Type B pancreatic cell (in vitro differentiated cells): ENCODE data around the gene RAB3C. TPM values are rescaled to one million over a fixed set of nuclear protein-coding genes. Genes with fewer than 3 reads are reported as not detected.
"Not testable (repeated sequence)": the region's sequence is repeated elsewhere in the genome, so short reads cannot be mapped to it uniquely, and the experiment has no call there.

Experiments used
- DNase-seq: peaks from one replicate; pipeline ENCODE4 v3.0.0; 2021; ENCODE audit warnings: mixed read lengths; ENCODE audit not compliant: unreplicated experiment; ENCODE audit errors: extremely low spot score
- H3K27ac Mint-ChIP-seq: 2 replicates; pipeline ENCODE4 v1.8.0; 2021; ENCODE audit warnings: mild to moderate bottlenecking, mixed read lengths
- H3K27me3 Mint-ChIP-seq: 2 replicates; pipeline ENCODE4 v1.8.0; 2021; ENCODE audit warnings: mixed read lengths
- H3K36me3 Mint-ChIP-seq: 2 replicates; pipeline ENCODE4 v1.8.0; 2021; ENCODE audit warnings: mixed read lengths
- H3K4me1 Mint-ChIP-seq: one replicate; pipeline ENCODE4 v1.8.0; 2021; ENCODE audit warnings: mixed read lengths; ENCODE audit not compliant: unreplicated experiment
- H3K4me3 Mint-ChIP-seq: 2 replicates; pipeline ENCODE4 v1.8.0; 2021; ENCODE audit warnings: mild to moderate bottlenecking, mixed read lengths
- H3K9me3 Mint-ChIP-seq: 2 replicates; pipeline ENCODE4 v1.8.0; 2021; ENCODE audit warnings: mixed read lengths
- CTCF ChIP-seq: fragments of 200-600 bp; sonication (generic); conservative IDR thresholded peaks from 2 replicates; pipeline ENCODE4 v1.5.0; 2021; ENCODE audit warnings: antibody characterized with exemption, mild to moderate bottlenecking
- total RNA-seq: library from RNA; stranded (reverse); gene quantifications from 2 replicates; pipeline ENCODE4 v1.2.1, GENCODE V29; 2021; ENCODE audit warnings: low replicate concordance

The RAB3C gene
- total RNA-seq, 1 donor from 2014 or later, result 10.1 TPM

GRCh38 chr5:58545912-58546311, 37.0 kb upstream of the RAB3C start:
- Mint-ChIP-seq H3K27ac (no peak overlapping the region), H3K9me3 (no peaks in the 10 kb centered on the region), H3K27me3 (no peaks in the 10 kb centered on the region), H3K36me3 (no peaks in the 10 kb centered on the region), H3K4me1 (no peaks in the 10 kb centered on the region), H3K4me3 (no peak overlapping the region)
- TF ChIP-seq CTCF, result no peak
- DNase-seq, result no peak

DNA sequence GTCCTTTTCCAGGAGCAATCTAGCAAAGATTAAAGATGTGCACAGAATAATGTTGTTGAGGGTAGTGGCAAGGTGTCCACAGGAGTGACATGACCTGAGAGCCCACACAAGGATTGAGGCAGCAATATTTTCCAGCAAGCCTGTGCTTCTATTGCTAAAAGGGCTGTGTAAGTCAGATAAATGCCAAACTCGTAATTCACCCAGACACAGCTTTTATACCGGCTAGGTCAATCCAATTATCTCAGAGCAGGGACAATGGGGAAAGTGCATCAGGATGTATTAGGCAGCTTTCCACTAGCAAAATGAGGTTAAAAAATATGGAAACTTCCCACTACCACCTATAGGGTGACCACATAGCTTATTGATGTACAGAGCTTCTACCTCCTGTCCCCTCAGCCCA, 34.8 kb upstream of the RAB3C start:
- Mint-ChIP-seq H3K27me3 (no peaks in the 10 kb centered on the region), H3K4me3 (no peak overlapping the region), H3K27ac (no peak overlapping the region), H3K9me3 (no peaks in the 10 kb centered on the region), H3K36me3 (no peaks in the 10 kb centered on the region), H3K4me1 (no peaks in the 10 kb centered on the region)
- peak; percentile 27 for TF ChIP-seq CTCF
- no peak for DNase-seq

GRCh38 chr5:58551492-58551891, 31.4 kb upstream of the RAB3C start:
- no peaks in the 10 kb centered on the region for H3K36me3 Mint-ChIP-seq
- H3K4me3 Mint-ChIP-seq, result no peak overlapping the region
- DNase-seq, result no peak
- H3K9me3 Mint-ChIP-seq, result no peaks in the 10 kb centered on the region
- H3K27me3 Mint-ChIP-seq, result no peaks in the 10 kb centered on the region
- TF ChIP-seq CTCF, result no peak
- H3K27ac Mint-ChIP-seq, result no peak overlapping the region
- H3K4me1 Mint-ChIP-seq, result no peaks in the 10 kb centered on the region

DNA sequence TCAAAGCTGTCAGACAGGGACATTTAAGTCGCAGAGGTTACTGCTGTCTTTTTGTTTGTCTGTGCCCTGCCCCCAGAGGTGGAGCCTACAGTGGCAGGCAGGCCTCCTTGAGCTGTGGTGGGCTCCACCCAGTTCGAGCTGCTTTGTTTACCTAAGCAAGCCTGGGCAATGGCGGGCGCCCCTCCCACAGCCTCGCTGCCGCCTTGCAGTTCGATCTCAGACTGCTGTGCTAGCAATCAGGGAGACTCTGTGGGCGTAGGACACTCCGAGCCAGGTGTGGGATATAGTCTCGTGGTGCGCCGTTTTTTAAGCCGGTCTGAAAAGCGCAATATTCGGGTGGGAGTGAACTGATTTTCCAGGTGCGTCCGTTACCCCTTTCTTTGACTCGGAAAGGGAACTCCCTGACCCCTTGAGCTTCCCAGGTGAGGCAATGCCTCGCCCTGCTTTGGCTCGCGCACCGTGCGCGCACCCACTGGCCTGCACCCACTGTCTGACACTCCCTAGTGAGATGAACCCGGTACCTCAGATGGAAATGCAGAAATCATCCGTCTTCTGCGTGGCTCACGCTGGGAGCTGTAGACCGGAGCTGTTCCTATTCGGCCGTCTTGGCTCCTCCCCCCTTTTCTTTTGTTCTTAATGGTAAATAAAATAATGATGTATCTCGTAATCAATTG, 25.1 kb upstream of the RAB3C start:
- H3K4me3 Mint-ChIP-seq, result peak overlapping the region; percentile 31
- DNase-seq, H3K27ac Mint-ChIP-seq, H3K36me3 Mint-ChIP-seq, H3K9me3 Mint-ChIP-seq, H3K27me3 Mint-ChIP-seq, H3K4me1 Mint-ChIP-seq: not testable (repeated sequence)

- not testable (repeated sequence) for H3K4me3 Mint-ChIP-seq, H3K9me3 Mint-ChIP-seq, H3K36me3 Mint-ChIP-seq, H3K4me1 Mint-ChIP-seq, H3K27ac Mint-ChIP-seq, H3K27me3 Mint-ChIP-seq, DNase-seq
Measured at GRCh38 chr5:58563016-58563700, 19.7 kb upstream of the RAB3C start.

- not testable (repeated sequence) for DNase-seq, H3K27me3 Mint-ChIP-seq, H3K9me3 Mint-ChIP-seq, H3K36me3 Mint-ChIP-seq, H3K27ac Mint-ChIP-seq, H3K4me1 Mint-ChIP-seq, H3K4me3 Mint-ChIP-seq
Measured at GRCh38 chr5:58564043-58564832, 18.6 kb upstream of the RAB3C start.

DNA sequence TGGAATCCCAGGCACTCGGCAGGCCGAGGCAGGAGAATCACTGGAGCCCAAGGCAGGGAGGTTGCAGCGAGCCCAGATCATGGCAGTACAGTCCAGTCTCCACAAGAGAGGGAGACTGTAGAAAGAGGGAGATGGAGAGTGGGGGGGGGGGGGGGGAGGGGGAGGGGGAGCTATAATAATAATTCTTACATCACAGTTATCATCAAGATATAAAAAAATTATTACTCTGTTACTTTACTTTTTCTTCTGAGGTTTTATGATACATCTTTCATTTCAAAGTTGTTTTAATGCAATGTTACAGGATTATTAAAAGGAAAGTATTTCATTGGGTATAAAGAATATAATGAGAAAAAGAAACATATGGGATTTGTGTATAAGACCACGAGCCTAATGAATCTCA, 17.8 kb upstream of the RAB3C start:
- no peaks in the 10 kb centered on the region for H3K9me3 Mint-ChIP-seq
- H3K27ac Mint-ChIP-seq, result no peak overlapping the region
- no peak overlapping the region for H3K4me3 Mint-ChIP-seq
- H3K27me3 Mint-ChIP-seq, result no peaks in the 10 kb centered on the region
- no peak for DNase-seq
- H3K4me1 Mint-ChIP-seq, result no peaks in the 10 kb centered on the region
- TF ChIP-seq CTCF, result no peak
- H3K36me3 Mint-ChIP-seq, result no peaks in the 10 kb centered on the region
